Stimulated activated CD4-positive, alpha-beta T cell treated with anti-CD3 and anti-CD28 coated beads, Interleukin-4, amount 100 ng/mL, for 24 hours (primary cell): ENCODE measurements around the gene GADD45GIP1.

ENCODE experiments used
- DNase-seq: peaks from one replicate; pipeline ENCODE4 v3.0.0-alpha.2; 2020

Gene GADD45GIP1

DNA sequence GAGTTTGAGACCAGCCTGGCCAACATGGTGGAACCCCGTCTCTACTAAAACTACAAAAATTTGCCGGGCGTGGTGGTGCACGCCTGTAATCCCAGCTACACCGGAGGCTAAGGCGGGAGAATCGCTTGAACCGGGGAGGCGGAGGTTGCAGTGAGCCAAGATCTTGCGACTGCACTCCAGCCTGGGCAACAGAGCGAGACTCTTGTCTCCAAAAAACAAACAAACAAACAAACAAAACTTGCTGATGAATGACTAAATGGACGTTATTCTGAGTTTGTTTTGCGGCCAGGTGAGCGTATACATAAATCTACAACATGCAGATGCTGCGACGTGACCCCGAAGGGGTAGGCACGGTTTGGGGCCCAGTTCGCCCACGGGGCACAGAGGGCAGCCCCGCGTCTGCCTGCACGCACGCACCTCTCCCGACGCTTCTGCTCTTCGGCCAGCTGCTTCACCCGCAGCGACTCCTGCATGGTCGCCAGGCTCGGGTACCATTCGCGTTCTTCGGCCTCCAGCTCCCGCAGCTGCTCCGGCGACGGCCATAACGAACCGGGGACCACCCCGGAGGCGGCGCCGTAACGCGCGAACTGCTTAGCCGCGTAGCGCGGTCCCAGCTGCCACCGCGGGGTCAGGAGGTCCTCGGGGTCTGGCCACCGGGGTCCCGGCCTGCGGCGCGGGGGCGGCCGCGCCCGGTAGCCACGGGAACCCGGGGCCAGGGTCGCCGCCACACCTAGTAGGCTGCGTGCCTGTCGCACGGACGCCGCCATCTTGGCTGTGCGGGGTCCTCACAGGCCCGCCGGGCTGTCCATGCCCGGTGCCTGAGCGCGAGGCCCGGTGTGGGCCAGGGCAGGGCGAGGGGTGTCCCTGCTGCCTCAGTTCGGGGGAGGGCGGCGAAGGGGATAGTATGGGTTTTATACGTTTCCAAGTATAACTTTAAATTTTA is at the start of gene GADD45GIP1:
Gene GADD45GIP1 (minus strand): TSS at position 778 of the 943 bp plus-strand sequence. CDS start 11 bp downstream, at position 767.
- peak; percentile 84 for DNase-seq

DNA sequence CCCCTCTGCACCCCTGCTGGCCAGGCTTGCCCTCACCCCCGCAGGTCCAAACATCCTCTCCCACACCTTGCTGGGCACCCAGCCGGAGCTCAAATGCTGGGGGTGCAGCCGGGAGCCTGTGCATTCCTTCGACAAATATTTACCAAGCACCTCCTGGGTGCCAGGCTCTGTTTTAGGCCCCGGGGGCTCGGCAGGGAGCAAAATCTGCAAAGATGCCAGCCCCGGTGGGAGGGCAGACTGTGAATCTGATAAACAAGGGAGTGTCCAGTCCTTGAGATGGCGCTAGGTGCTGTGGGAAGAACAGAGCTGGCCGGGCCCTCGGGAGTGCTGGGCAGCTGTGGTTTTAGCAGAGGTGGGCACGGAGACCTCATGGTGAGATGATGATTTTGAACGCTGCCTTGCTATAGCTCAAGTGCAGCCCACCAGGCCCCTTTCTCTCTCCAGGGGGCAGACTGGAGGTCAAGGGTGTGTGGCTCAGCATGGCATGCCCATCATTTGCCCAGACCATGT is 48.9 kb upstream of the GADD45GIP1 start:
- no peak for DNase-seq

DNA sequence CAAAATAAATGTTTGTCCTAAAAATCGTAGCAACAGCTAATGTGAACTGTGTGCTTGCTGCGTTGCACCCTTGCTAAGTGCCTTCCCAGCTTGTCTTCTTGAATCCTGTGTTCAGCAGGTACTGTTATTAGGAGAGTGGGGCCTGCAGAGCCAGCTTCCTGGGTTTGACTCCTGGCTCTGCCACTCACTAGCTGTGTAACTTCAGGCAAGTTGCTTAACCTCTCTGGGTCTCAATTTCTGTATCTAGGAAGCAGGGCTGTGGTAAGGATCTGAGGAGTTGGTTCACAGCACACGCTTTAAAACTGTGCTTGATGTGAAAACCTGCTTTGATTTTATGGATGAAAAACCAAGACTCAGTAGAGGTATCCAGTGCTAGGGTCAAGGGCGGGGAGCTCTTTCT is 48.2 kb upstream of the GADD45GIP1 start:
- no peak for DNase-seq

DNA sequence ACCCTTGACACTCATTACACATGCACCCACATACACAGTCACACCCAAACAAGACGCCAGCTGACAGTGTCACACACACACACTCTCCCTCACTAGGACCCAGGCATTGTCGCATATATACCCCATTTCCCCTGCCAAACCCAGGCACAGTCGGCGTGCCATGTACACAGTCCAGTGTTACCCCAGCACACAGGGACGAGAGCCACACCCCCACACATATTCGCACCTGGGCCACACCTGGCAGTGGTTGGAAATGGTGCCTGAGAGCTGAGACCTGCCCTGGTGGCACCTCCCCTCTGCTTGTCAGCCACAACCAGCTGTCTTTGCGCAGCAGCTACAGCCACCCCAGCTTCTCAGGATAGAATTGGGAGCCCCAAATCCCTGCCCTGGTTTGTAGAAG is 47.2 kb upstream of the GADD45GIP1 start:
- no peak for DNase-seq

DNA sequence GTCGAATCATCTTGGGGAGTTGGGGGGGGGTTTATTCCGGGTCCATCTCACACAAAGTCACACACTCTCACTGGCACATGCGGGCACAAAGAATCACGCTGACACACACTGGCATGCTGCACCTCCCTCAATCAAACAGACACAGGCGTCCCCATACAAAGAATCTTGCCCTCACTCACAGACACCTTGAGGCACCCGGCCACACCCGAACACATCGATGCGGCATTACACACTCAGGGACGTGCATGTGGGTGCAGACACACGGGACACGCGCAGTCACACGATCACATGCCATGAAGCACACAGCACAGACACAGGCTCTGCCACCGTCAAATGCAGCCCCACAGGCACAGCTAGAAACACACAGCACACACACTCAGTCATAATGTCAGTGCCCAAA is 46.1 kb upstream of the GADD45GIP1 start:
- no peak for DNase-seq

DNA sequence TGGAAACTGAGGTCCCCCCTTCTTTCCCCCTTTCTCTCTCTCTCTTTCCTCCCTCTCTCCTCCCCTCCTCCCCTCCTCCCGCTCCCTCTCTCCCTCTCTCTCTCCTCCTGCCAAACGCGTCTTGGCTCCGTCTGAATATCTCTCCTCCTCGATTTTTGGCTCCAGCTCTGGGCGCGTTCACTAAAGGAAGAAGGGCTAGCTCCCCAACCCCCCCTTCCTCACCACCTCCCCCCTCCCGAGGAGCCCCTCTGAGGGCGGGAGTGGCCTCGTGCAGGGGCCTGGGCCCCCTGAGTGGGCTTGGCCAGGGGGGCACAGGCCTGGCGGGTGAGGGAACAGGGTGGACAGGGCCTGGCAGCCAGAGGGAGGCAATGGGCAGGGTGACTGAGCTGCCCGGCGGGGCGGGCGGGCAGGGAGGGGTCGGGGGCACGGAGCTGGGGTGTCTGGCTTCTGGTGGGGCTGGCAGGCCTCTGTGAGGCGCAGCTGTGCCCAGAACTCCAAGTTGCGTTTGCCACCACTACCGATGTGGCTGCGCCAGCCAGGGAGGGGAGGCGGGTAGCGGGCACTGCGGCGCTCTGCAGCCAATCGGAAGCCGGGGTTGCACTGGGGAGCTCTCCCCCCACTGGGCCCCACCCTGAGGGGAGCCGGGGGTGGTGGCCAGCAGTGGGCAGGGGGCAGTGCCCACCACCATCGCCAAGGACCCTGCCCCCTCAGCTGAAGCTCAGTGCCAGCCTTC is 45.3 kb upstream of the GADD45GIP1 start:
- no peak for DNase-seq

DNA sequence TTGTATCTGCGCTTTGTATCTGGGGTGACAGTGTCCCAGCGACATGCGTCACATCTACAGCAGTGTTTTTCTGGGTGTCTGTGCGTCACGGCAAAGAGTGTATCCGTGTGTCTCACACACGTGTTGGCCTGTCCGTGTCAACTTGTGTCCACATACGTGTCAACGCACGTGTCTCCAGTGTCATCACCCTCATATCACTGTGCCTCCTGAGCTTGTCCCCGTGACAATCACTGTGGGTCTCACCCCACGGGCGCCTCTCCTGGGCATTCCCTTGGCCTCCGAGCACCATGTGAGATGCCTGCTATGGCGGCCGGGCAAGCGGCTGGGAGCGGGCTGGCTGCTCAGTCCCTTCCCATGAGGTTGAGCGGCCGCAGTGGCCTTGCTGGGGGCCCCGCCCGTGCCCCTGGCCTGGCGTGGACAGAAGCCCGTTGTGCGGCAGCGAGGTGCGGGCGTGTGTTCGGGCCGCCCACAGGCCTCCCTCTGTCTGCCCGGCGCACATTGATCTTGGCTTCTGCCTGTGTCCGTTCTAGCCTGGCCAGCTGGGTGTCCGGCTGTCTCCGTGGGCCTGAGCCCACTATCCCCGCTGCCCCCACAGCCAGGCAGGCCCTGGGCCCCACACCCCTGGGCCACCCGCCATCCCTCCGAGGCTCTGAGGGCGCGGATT is 44.6 kb upstream of the GADD45GIP1 start:
- no peak for DNase-seq

DNA sequence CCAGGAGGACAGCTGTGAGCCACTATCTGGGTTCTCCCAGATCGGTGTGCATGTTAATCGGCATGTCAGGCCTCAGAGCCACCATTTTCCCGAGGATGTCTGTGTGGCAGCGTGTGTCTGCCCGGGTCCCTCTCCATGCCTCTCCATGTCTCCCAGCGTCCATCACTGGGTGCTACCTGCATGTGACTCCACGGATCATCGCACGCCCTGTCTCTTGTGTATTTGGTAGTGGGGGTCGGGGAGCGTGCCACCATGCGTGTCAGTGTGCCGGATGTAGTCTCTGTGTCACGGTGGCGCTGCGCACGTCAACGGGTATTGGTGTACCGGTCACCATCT is 44.1 kb upstream of the GADD45GIP1 start:
- DNase-seq: no peak

DNA sequence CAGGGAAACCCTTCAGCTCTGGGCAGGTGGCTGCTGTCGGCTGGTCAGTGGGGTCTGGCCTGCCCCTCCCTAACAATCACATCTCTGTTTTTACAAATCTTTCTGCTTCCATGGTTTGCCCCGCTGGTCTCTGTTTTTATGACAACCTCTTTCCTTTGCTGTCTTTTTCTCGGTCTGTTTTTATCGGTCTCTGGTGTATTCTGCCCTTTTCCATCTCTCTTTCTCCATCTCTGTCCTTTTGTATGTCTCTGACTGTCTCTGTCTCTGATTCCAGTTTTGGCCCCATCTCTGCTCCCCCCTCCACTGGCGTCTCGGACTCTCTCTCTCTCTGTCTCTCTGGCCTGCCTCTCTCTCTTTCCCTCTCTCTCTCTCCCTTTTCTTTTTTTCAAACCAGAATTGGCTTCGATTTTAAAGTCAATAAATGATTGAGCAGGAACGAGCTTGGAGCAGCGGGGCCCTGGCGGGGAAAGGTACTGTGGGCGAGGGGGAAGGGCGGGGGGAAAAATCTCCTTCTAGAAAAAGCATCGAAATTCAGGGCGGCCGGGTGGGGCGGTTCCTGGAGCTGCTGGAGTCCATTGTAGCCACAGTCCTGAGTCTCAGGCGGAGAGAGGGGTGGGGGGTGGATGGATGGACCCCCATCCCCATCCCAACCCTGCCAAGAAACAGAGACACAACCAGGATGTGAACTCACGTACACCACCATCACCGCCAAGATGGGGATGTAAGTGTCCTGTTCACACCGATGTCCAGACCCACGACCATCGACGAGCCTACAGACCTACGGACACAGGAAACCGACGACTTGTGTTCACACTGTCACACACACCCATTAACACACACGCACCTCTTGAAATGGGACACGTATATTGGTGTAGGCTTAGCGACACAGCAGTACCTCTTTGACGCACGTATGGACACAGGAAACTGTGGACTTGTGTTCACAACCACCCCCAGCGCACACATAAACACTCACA is 41.2 kb upstream of the GADD45GIP1 start:
- DNase-seq: no peak

DNA sequence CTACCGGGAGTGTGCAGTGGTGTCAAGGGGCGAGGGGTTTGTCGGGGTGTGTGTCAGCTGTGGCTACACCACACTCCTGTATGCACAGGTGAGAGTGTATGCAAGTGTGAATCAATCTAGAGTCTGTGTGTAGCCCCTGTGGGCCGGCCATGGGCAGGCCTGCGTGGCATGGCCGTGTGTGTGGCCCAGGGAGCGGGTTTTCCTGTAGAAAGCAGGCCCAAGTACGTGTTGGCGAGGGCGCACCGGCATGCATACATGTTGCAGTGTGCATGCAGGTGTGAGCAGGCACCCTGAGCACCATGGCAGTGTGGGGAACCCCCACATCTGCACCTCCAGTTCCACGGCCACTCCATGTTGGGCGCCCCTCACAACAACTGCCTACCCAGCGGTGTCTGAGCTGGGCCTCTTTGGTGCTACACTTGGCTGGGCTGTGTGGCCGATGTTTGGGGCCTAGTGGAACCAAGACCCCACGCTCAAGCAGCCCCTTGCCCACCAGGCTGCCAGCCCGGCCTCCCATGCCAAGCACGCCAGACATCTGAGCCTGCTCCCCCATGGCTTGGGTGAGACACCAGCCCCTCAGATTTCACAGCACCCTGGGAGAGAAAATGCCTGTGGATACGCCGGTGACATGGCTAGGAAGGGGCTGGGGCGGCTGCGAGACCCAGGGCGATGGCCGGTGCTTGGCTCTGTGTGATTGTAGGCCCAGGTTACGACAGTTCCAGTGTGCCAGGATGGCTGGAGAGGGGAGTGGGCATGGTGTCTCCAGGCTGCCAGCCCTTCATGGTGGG is 40.4 kb upstream of the GADD45GIP1 start:
- DNase-seq: no peak

DNA sequence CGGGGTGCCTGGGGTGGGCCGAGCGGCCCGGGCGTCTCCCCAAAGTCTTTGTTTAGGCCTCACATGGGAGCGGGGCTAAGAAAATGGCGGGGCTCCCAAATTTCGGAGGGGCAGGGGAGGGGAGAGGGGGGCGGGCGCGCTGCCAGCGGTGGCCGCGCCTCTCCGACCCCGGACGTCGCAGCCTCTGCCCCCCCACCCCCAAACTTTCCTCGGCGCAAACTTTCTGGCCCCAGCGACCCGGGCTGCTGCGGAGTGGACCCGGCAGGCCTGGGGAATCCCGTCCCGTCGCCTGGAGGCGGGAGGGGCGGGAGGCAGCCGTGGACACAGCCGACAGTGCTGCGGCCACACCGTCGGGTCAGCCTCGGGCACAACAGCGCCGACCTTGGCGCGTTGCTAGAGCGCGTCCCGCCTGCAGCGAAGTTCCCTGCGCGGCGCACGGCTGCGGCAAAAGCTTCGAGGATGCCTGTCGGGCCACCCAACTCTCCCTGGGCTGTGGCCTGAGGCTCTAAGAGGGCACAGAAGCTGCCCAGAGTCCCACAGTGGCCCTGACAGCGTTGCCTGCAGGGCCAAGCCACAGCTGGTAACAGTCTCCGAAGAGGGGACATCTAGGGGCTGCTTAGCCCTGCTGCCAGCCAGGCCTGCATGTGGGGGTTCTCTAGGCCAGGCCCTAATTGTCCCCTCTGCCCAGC is 39.5 kb upstream of the GADD45GIP1 start:
- no peak for DNase-seq

DNA sequence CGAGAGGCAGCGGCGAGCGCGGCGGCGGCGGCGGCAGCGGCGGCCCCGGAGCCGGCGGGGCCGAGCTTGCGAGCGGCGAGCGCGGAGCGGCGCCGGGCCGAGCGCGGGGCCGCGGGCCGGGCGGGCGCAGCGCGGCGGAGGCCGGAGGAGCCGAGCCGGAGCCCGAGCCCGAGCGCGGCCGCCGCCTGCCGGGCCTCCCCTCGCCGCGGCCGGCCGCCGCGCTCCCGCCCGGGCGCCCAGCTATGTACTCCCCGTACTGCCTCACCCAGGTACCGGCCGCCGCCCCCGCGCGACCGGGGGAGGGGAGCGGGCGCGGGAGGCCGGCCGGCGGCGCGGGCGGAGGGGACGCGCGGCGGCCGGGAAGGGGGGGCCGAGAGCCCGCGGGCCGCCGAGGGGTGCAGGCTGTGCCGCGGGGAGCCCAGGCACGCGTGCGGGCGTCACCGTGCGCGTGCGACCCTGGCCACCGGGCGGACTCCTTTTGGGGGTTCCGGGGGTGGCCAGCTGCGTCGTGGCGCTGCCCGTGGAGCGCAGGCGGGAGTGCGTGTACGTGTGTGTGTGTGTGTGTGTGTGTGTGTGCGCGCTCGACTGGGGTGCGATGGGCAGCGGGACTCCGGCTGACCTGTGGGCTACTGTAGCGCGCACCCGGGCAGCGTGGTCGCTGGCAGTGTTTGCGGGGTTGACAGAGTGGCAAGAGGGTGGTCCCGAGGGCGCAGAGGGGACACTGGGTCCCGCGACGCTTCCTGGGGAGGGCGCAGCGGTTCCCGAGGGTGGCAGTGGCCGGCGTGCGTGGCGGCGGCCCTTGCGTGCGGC is 38.8 kb upstream of the GADD45GIP1 start:
- no peak for DNase-seq

DNA sequence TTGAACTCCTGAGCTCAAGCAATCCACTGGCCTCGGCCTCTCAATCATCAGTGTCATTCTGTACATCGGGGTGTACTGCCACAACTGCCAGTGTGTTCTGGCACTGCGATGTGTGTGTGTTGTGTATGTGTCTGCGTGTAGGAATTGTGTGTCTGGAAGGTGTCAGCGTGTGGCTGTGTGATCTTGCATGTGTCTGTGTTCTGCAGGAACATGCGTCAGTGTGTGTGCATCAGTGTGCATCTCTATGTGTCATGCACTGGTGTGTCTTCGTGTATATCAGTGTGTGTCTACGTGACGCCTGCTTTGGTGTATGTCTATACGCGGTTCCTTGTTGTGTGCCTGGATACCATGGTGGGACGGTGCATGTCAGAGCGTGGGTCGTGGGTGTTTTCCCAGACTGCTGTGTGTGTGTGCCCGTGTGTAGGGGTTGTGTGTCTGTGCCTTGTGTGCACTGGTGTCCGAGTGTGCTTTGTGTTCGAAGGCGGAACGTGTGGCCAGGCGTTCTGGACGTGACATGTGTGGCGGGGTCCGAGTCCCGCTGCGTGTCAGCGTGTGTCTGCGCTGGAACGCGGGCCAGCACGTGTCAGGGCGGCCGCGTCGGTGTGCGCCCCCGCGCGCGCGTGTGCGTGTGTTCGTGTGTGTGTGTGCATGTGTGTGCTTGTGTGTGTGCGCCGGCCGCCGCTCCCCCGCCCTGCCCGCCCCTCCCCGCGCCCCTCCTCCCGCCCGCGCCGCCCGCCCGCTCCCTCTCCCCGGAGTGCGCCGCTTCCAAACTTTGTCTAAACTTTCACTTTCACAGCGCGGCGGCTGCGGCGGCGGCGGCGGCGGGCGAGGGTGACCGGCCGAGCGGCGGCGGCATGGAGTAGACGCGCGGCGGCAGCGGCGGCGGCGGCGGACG is 37.9 kb upstream of the GADD45GIP1 start, which contains the start of gene NFIX:
Gene NFIX (plus strand): TSS at position 775 of the 895 bp plus-strand sequence. CDS start 363 bp downstream, outside the sequence.
- peak; percentile 65 for DNase-seq

DNA sequence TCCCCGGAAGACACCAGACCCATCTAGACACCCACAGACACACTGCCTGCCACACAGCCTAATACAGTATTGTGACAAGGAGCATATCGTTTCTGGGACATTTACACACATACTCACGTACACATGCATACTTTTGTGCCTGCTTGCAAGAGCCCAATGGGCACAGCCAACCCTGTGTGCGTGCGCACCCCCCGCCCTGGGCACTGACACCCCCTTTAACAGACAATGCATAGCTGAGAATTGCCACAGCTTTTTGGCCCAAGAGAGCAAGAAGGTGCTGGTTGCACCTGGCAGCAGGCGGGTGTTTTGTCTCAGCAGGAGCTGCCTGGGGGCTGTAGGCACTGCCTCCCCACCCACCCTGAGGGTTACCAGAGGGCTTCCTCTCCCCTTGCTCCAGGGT is 36.5 kb upstream of the GADD45GIP1 start:
- no peak for DNase-seq

DNA sequence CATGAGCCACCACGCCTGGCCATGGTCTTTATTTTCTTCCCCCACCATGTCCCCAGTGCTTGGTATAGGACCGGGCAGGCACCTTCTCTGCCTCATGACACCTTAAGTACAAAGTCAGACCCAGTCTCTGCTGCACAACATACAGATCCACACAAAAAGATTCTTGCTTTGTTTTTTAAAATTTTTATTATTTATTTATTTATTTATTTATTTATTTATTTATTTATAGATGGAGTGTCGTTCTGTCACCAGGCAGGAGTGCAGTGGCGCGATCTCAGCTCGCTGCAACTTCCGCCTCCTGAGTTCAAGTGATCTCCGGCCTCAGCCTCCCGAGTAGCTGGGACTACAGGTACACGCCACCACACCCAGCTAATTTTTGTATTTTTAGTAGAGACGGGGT is 35.7 kb upstream of the GADD45GIP1 start:
- no peak for DNase-seq

DNA sequence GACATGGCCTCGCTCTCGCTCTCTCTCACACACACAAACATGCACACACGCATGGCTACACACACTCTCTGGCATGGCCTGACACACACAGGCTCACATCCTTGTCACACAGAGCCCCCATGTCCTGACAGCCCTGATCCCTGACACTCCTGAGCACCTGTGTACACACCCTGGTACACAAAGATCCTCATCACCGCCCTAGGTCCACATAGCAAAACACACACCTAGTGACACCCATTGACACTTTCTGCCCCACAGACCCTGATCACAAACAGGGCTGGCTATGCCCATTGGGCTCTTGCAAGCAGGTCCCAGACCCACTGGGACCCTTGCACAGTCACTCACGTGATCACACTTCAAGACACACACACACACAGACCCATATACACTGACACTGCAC is 34.3 kb upstream of the GADD45GIP1 start:
- no peak for DNase-seq

DNA sequence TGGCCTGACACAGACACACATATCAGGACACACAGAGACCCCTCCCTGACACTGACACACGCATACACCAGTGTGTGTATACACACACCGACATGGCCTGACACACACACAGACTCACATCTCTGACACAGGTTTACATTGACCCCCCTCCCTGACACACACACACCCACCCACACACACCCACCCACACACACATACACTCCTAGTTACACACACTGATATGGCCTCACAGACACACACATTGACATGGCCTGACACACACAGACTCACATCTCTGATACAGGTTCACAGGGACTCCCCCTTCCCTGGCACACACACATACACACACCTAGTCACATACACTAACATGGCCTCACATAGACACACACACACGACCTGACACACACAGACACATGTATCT is 33.8 kb upstream of the GADD45GIP1 start:
- DNase-seq: no peak

DNA sequence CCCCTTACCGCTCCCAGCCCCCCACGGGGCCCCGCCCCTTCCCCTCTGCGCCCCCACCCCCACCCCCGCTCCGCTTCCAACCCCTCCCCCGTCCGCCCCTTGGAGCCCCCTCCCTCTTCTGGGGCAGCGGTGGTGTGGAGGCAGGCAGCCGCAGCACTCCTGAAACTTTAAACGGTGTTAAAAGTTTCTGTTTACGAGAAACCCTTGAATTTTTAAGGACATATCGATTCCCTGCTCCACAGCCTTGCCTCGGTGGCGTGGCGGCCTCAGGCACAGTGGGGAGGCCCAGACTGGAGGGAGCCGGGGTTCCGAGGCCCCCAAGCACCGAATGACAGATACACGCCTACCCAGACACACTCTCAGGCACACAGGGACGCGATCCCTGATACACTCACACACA is 33.4 kb upstream of the GADD45GIP1 start:
- no peak for DNase-seq

DNA sequence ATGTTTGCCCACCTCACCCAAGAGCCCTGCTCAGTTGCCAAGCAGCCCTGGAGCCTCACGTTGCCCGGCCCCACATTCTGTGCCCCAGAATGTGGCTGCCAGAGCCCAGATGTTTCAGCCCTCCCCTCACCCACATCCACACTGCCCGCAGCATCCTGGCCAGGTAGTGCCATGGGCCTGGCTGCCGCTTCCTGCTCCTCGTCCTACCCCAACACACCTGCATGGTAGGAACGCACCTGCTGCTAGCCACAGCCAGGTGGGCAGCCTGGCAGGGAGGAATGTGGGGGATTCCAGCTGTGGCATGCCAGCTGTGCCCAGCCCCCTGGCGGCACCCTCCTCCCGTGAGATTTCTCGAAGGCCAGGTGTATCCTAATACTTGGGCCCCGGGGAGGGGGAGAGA is 30.8 kb upstream of the GADD45GIP1 start:
- no peak for DNase-seq
